NK-92 (cell line): ENCODE data around the gene OR6Q1.

Source experiments
- DNase-seq: peaks from one replicate; lab custom pipeline; 2025; ENCODE audit not compliant: unreplicated experiment; lab: John Stamatoyannopoulos, UW

The OR6Q1 gene

DNA sequence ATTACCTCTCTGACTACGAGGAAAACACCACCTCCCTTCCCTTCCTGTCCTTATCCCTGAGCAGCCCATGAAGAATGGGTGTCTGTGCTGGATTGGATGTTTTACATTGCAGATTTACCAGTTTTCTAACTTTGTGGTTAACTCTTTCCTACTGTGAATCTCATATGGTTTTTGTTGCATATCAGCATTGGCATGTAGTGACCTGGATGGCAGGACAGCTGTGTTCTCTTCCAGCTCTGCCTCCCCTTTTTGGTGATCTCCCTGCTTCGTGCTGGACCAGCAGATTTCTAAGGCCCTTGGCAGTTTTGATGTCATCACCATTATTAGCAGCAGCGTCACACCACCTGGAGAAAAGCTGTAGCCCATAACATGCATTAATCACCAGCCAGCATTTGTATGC lies 26.7 kb downstream of the OR6Q1 start:
- no peak for DNase-seq

DNA sequence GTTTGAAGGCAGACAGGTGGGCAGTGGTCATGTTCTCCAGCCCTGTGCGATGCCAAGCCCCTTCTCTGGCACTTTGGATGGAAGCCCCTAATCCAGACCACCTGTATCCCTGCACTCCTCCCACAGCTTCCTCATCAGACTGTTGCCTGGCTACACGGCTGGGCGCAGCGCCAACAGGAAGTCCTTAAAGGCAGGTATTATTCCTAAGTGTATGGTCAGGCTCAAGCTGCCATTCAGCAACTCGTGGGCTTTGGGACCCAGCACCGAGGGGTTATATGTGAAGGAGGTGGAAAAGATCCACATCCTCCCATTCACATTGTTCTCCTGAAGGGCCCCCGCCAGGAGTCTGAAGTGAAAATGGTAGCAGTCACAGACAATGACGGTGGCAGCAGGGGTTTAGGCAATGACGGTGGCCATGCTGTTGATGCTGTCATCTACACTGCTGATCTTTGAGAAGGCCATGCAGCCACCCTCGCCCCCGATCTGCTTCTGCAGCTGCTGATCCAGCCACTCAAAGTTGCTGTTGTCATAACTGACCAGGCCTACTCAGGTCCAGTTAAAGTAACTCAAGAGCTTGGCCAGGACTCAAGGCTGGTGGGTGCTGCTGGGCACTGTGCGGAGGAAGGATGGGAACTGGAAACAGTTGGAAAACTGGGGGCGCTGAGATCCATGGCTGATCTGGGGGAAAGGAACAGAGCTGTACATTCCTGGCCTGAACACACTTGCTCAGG lies 27.7 kb downstream of the OR6Q1 start:
- DNase-seq: no peak

DNA sequence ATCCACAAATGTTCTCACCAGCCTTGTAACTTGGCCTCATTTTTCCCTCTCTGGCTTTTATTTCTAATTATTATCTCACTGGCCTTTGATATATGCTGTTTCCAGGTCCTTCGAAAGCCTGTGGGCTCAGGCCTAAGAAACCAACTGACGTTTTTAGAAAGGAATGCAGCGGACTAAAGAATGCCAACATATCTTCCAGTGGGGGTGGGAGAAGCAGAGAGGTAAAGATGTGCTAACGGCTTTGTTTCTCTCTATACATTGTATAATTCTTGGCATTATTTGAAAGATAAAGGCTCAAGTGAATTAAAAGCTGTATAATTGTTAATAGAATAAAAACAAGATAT lies 28.2 kb downstream of the OR6Q1 start:
- DNase-seq: no peak

DNA sequence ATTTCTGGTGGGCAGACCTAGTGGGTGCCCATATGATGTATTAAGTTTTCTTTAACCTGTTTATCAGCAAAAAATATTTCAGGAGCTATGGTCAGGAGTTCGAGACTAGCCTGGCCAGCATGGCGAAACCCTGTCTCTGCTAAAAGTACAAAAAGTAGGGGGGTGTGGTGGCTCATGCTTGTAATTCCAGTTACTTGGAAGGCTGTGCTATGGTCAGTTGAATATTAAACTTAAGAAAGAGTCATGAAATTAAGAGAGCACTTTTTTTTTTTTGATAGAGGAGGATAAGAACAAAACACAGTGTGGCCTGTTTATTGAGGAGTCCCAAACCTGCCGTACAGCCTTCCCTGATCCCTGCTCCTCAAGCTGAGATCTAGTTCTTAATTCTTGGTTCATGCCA lies 29.8 kb downstream of the OR6Q1 start:
- no peak for DNase-seq

DNA sequence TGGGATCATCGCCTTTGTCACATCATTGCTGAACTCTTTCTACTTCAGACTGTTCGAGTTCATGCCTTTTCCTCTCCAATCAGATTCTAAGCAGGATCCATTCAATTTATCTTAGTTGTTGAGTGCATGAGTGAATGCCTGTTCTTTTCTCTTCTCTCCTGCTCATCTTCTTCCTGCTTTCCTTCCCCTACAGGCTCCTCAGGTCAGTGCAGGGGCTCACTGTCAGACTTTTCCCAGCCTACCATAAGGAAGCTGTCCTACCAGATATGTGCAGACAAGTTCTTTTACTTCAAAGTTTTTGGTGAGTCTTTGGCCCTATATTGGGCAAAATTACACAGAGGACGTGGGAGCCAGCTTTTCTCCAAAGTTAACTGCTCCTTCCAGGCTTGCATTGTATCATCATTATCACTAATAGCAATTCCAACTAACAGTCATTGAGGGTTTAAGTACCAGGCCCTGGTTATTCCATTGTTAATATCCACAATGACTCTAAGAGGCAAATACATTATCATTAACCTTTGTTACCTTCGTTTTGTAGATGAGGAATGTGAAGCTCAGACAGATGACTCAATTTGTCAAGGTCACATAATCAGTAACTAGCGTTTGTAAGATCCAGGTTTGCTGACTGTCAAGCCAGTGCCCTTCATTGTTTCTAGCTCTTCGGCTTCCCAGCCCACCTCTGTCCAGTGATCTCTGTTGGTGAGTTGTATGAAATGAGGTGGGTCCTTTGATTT lies 30.4 kb downstream of the OR6Q1 start:
- DNase-seq: no peak

DNA sequence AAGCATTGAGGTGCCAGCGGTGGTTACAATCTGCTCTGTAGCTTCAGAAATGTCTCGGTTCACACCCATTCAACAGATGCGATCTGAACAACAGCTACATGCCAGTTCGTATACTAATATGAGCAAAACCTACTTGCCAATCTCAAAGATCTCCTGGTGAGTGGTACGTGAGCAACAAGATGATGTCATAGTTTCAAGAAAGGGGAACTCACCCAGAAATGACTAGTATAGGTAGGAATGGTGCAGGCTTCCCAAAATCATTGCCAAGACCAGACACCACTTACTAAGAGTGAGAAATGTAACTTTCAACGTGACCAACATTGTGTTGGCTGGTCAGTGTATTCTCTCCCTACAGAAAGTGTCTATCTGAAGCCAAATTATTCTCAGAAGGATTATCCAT lies 31.1 kb downstream of the OR6Q1 start:
- no peak for DNase-seq

DNA sequence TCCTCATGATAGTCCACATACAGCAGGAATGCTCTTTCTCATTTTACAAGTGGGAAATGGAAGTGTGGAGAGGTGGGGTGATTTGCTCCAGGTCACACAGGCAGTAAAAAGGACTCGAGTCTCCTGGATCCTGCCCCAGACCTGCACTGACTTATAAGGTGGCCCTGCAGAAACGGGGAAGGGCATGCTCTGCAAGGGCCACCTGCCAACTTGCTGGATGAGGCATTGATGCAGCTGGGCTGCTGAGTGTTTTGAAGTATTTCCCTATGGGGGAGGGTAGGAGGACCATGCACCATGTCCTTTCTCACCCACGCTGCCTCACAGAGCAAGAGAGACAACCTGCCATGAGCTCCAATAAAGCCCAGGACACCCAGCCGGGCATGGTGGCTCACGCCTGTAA lies 36.9 kb downstream of the OR6Q1 start:
- DNase-seq: no peak

DNA sequence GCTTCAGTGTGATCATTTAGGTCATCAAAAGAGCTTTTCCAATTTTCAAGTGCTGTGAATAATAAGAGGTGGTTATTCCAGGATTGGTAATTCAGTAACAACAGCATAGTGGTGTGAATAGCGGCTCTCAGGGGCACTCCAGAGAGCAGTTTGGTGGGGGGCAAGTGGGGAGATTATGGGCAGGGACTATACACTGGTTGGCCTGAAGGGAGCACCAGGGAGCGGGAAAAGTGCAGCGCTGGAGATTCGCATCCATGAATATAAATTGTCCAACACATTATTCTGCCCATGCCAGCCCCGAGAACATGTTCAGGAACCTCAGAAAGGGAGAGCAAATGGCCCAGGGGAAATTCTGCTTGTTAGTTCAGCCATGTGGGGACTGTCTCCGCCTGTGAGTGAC lies 37.9 kb downstream of the OR6Q1 start:
- no peak for DNase-seq

DNA sequence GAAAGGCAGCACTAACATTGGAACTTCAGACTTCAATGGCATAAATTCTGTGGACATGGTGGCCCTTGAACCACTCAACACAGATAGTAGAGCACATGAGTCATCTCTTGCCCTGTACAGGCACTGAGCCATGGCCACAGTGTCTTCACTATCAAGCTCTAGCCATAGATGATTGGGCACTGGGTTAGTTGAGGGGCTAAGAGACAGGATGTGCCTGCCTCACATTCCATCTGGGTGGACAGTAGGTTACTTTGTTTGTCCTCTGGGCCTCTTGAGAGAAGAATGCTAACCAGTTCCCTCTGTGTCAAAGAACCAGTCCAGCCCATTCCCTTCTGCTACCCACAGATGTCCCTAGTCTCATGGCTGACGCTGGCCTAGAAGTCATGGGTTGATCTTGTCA lies 39.8 kb downstream of the OR6Q1 start:
- DNase-seq: no peak

DNA sequence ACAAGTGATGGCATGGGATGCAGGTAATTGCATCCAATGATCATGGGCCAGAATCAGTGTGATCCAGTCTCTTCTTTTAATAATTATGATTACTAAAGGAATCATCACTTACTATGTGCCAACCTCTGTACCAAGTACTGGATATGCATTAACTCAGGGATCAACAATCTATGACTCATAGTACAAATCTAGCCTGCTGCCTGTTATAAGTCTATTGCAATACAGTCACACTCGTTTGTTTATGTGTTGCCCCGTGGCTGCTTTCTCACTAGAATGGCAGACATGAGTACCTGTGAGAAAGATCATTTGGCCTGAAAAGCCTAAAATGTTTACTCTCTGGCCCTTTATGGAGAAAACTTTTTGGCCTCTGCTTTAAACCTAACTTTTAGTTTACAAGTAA lies 45.0 kb downstream of the OR6Q1 start:
- DNase-seq: no peak
